ENCODE measurements around the gene CADM1. TPM values are rescaled to one million over a fixed set of nuclear protein-coding genes. Genes with fewer than 3 reads are reported as not detected.

The CADM1 gene
- total RNA-seq, 1 donor: 86.5 TPM

DNA sequence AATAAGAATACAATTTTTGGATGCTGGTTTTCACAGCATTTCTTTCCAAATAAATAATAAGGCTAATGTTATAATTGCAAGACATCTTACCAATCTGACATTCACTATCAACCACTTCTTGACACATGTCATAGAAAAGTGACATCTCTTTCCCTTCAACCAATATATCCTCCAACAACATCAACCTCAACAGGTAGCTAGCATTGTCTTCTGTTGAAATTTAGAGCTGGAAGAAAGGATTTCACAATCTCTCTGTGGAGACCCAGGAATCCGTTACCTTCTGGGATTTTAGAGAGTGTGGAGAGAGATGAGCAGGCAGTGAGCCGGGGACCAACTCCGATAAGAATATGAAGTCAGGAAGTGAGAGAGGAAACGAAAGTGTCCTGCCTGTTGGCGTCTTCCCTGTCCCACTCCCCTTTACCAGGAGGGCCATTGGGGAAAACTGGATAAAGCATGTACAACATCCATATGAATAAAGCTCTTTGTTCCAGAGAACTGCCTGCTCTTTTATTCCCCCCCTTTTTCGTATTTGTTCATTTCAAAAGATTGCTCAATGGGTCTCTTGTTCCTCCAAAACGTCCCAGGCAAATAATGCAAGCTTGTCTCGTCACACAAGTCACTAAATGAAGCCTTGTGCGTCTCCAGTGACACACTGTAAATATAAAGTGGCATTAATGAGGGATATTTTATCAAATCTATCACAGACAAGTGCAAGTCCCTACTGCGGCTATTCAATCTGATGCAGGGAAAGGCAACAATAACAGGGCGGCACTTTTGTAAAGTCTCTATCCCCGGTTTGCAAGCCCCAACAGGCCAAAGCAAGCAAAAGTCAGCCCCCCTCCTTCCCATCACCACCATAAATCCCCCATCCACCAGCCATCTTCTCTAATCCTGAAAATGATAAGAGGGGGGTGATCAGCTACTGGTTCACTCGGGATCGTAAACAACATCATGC, 3.4 kb downstream of the CADM1 start:
- no peak overlapping the region for H2AFZ ChIP-seq (ENCODE audit: low read length)
- H3K4me3 ChIP-seq (ENCODE audit: insufficient read depth, low read length): no peak overlapping the region
- H3K4me2 ChIP-seq (ENCODE audit: insufficient read depth, low read length): no peak overlapping the region
- TF ChIP-seq, protein P1, sequence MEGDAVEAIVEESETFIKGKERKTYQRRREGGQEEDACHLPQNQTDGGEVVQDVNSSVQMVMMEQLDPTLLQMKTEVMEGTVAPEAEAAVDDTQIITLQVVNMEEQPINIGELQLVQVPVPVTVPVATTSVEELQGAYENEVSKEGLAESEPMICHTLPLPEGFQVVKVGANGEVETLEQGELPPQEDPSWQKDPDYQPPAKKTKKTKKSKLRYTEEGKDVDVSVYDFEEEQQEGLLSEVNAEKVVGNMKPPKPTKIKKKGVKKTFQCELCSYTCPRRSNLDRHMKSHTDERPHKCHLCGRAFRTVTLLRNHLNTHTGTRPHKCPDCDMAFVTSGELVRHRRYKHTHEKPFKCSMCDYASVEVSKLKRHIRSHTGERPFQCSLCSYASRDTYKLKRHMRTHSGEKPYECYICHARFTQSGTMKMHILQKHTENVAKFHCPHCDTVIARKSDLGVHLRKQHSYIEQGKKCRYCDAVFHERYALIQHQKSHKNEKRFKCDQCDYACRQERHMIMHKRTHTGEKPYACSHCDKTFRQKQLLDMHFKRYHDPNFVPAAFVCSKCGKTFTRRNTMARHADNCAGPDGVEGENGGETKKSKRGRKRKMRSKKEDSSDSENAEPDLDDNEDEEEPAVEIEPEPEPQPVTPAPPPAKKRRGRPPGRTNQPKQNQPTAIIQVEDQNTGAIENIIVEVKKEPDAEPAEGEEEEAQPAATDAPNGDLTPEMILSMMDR (IDR thresholded peaks at IDR 0.05; ENCODE audit: extremely low read depth, low read depth, low read length): no peak
- no peaks in the 10 kb centered on the region for H3K9me3 ChIP-seq (ENCODE audit: low read depth, low read length)
- no peaks in the 10 kb centered on the region for H3K36me3 ChIP-seq (ENCODE audit: insufficient read depth, low read length)
- H3K79me2 ChIP-seq (ENCODE audit: insufficient read depth, low read length): no peaks in the 10 kb centered on the region
- H3K27me3 ChIP-seq (ENCODE audit: insufficient read depth, low read length): peaks cover 50% of the 10 kb centered on the region
- H4K20me1 ChIP-seq (ENCODE audit: insufficient read depth, low read length): no peaks in the 10 kb centered on the region
- peaks cover 6% of the 10 kb centered on the region for H3K4me1 ChIP-seq (ENCODE audit: insufficient read depth, low read length)
- no peak for DNase-seq (ENCODE audit: insufficient read length, low spot score, missing footprints)
- no peak overlapping the region for H3K27ac ChIP-seq (ENCODE audit: low read depth, low read length)

DNA sequence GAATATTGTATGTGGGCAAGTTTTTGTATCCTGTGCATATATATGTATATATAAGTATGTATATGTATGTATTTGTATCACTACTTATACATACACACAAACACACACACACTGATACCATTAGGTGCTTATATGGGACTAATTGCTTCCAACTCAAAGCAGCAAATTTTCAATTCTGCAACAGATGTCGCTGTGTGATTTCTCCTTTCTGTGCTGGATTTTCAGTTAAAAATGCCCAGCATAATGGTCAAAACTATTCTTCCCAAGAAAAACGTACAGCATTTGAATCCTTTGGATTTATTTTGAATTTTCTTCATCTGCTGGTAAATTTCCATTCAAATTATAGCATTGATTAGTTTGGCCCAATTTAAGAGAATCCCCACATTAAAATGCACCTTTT, 4.3 kb downstream of the CADM1 start:
- Histone ChIP-seq H4K20me1 (ENCODE audit: insufficient read depth, low read length) (no peaks in the 10 kb centered on the region), H3K4me2 (ENCODE audit: insufficient read depth, low read length) (no peak overlapping the region), H3K36me3 (ENCODE audit: insufficient read depth, low read length) (no peaks in the 10 kb centered on the region), H3K79me2 (ENCODE audit: insufficient read depth, low read length) (no peaks in the 10 kb centered on the region), H3K4me3 (ENCODE audit: insufficient read depth, low read length) (no peak overlapping the region), H3K9me3 (ENCODE audit: low read depth, low read length) (no peaks in the 10 kb centered on the region), H3K27ac (ENCODE audit: low read depth, low read length) (no peak overlapping the region), H3K27me3 (ENCODE audit: insufficient read depth, low read length) (peaks cover 44% of the 10 kb centered on the region), H2AFZ (ENCODE audit: low read length) (no peak overlapping the region), H3K4me1 (ENCODE audit: insufficient read depth, low read length) (peaks cover 6% of the 10 kb centered on the region)
- TF ChIP-seq, protein P1 (IDR thresholded peaks at IDR 0.05; ENCODE audit: extremely low read depth, low read depth, low read length): no peak
- DNase-seq (ENCODE audit: insufficient read length, low spot score, missing footprints): no peak

DNA sequence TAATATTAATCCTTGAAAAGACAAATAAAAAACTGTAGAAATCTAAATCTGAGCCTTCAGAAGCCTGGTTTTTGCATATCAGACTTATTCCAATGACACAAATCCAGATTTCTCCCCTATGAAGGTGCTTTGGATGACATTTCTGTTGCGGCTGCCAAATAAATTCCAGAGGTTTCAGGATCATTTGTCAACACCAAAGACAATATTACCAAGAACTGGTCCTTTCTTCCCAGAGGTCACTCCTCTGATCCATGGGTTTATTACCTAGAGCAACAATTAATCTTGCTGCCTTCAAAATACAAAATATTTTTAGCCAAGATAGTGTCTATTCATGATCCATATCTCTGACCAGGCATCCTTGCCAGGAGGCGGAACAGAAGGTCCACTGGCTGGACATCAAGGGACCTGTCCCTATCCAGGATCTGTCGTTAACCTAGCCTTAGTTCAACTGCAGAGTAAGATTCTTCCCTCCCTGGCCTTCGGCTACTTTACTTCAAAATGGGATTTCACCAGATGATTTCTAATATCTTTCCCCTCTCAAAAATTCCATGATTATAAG, 4.9 kb downstream of the CADM1 start:
- peaks cover 4% of the 10 kb centered on the region for H3K4me1 ChIP-seq (ENCODE audit: insufficient read depth, low read length)
- TF ChIP-seq, protein P1 (IDR thresholded peaks at IDR 0.05; ENCODE audit: extremely low read depth, low read depth, low read length): no peak
- H2AFZ ChIP-seq (ENCODE audit: low read length): no peak overlapping the region
- no peak overlapping the region for H3K4me2 ChIP-seq (ENCODE audit: insufficient read depth, low read length)
- peaks cover 38% of the 10 kb centered on the region for H3K27me3 ChIP-seq (ENCODE audit: insufficient read depth, low read length)
- no peak overlapping the region for H3K27ac ChIP-seq (ENCODE audit: low read depth, low read length)
- no peaks in the 10 kb centered on the region for H3K9me3 ChIP-seq (ENCODE audit: low read depth, low read length)
- no peaks in the 10 kb centered on the region for H3K36me3 ChIP-seq (ENCODE audit: insufficient read depth, low read length)
- H3K4me3 ChIP-seq (ENCODE audit: insufficient read depth, low read length): no peak overlapping the region
- H3K79me2 ChIP-seq (ENCODE audit: insufficient read depth, low read length): no peaks in the 10 kb centered on the region
- no peaks in the 10 kb centered on the region for H4K20me1 ChIP-seq (ENCODE audit: insufficient read depth, low read length)
- no peak for DNase-seq (ENCODE audit: insufficient read length, low spot score, missing footprints)

DNA sequence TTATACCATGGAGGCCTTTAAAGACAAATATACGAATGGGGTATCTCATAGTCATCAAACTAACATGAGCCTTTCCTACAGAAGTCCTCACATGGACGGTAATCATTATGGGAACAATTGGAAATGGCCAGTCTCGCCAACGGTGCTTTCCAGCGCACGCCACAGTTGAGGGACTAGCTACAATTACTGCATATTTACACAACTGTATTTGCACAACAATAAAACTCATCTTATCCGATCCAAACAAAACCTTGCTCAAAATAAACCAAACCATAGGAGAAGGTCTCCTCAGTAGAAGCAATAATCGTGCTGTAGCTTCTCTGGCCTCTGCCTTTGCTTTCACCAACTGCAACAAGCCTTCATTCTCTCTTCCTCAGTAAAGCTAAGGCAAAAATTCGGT, 5.9 kb downstream of the CADM1 start:
- DNase-seq (ENCODE audit: insufficient read length, low spot score, missing footprints): no peak
- H3K36me3 ChIP-seq (ENCODE audit: insufficient read depth, low read length): no peaks in the 10 kb centered on the region
- TF ChIP-seq, protein P1 (IDR thresholded peaks at IDR 0.05; ENCODE audit: extremely low read depth, low read depth, low read length): no peak
- no peaks in the 10 kb centered on the region for H3K9me3 ChIP-seq (ENCODE audit: low read depth, low read length)
- H3K27me3 ChIP-seq (ENCODE audit: insufficient read depth, low read length): peaks cover 29% of the 10 kb centered on the region
- no peaks in the 10 kb centered on the region for H3K4me1 ChIP-seq (ENCODE audit: insufficient read depth, low read length)
- H3K27ac ChIP-seq (ENCODE audit: low read depth, low read length): no peak overlapping the region
- H3K4me3 ChIP-seq (ENCODE audit: insufficient read depth, low read length): no peak overlapping the region
- H3K4me2 ChIP-seq (ENCODE audit: insufficient read depth, low read length): no peak overlapping the region
- no peaks in the 10 kb centered on the region for H3K79me2 ChIP-seq (ENCODE audit: insufficient read depth, low read length)
- H2AFZ ChIP-seq (ENCODE audit: low read length): no peak overlapping the region
- no peaks in the 10 kb centered on the region for H4K20me1 ChIP-seq (ENCODE audit: insufficient read depth, low read length)

All from osteoblast (primary cell).